Measurements from ENCODE around the gene SFXN5.

DNA sequence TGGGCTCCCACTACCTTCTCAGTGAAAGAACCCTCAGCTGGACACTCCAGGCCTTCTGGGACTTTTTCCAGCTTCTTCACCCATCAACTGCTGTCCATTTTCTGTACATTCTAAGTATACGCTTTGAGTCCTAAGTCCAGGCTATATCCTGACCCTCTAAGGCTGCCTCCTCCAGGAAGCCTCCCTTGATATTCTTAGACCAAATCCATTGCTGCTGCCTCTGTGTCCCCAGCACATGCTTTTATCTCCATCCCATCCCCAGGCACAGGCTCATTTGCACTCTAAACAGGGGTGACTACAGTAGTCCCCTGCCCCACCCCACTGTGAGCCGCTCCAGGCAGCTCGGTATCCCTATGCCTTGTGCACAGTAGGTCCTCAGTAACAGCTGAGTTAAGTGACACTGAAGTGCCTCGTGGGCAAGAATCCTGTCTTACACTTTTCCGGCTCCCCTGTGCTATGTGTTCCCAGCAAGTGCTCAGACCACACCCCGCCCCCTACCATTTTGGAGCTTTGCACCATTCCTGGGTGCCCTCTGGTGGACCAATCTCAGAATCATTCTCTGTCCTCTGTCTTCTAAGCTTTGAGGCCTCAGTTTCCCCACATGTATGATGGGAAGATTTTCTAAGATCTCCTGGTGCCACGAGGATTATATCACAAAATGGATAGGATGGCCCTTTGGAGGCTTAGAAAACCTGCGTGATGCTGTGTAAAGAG lies 119.2 kb downstream of the SFXN5 start:
- TF ChIP-seq, protein P1, sequence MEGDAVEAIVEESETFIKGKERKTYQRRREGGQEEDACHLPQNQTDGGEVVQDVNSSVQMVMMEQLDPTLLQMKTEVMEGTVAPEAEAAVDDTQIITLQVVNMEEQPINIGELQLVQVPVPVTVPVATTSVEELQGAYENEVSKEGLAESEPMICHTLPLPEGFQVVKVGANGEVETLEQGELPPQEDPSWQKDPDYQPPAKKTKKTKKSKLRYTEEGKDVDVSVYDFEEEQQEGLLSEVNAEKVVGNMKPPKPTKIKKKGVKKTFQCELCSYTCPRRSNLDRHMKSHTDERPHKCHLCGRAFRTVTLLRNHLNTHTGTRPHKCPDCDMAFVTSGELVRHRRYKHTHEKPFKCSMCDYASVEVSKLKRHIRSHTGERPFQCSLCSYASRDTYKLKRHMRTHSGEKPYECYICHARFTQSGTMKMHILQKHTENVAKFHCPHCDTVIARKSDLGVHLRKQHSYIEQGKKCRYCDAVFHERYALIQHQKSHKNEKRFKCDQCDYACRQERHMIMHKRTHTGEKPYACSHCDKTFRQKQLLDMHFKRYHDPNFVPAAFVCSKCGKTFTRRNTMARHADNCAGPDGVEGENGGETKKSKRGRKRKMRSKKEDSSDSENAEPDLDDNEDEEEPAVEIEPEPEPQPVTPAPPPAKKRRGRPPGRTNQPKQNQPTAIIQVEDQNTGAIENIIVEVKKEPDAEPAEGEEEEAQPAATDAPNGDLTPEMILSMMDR (IDR thresholded peaks at IDR 0.05) = no peak
- no peak for TF ChIP-seq POLR2A (IDR thresholded peaks at IDR 0.05)

All from prostate gland (tissue), 2 donors.